Measurements from ENCODE around the gene ANKRD52. TPM values are rescaled to one million over a fixed set of nuclear protein-coding genes. Genes with fewer than 3 reads are reported as not detected.

The ANKRD52 gene
- total RNA-seq, 4 donors from 2014 or later = 14.7 to 30.9 (median 18.9) TPM

GRCh38 chr12:56236985-56237384, 21.2 kb downstream of the ANKRD52 start:
- H3K4me3 ChIP-seq = no peak overlapping the region
- TF ChIP-seq CTCF (IDR thresholded peaks at IDR 0.05 in 4 of 5, conservative IDR thresholded peaks at IDR 0.05 in 1 of 5) (no peak), POLR2A (IDR thresholded peaks at IDR 0.05) (no peak)
- in situ Hi-C loops (cut with MboI; ENCODE audit: low sequenced_read_pairs in 4 of 4) = no loop called here
- no peak for DNase-seq
- no peaks in the 10 kb centered on the region for H3K9me3 ChIP-seq
- H3K27ac ChIP-seq = no peak overlapping the region
- no peaks in the 10 kb centered on the region for H3K4me1 ChIP-seq
- intact Hi-C loops (cut with DNase I; ENCODE audit: low total_unique reads) = no loop called here
- peaks cover 0 to 29% of the 10 kb centered on the region in 2 donors for H3K36me3 ChIP-seq
- ATAC-seq = no peak
- H3K27me3 ChIP-seq = no peaks in the 10 kb centered on the region

- Histone ChIP-seq H3K9me3 (no peaks in the 10 kb centered on the region), H3K27me3 (no peaks in the 10 kb centered on the region), H3K27ac (no peak overlapping the region), H3K36me3 (peaks cover 0 to 20% of the 10 kb centered on the region in 2 donors), H3K4me3 (no peak overlapping the region), H3K4me1 (no peaks in the 10 kb centered on the region)
- intact Hi-C loops (cut with DNase I; ENCODE audit: low total_unique reads) (no loop called here), in situ Hi-C loops (cut with MboI; ENCODE audit: low sequenced_read_pairs in 4 of 4) (no loop called here)
- TF ChIP-seq POLR2A (IDR thresholded peaks at IDR 0.05) = no peak
- no peak for TF ChIP-seq CTCF (IDR thresholded peaks at IDR 0.05 in 4 of 5, conservative IDR thresholded peaks at IDR 0.05 in 1 of 5)
- ATAC-seq (no peak), DNase-seq (no peak)
Observed at GRCh38 chr12:56236091-56236490, 22.1 kb downstream of the ANKRD52 start.

DNA sequence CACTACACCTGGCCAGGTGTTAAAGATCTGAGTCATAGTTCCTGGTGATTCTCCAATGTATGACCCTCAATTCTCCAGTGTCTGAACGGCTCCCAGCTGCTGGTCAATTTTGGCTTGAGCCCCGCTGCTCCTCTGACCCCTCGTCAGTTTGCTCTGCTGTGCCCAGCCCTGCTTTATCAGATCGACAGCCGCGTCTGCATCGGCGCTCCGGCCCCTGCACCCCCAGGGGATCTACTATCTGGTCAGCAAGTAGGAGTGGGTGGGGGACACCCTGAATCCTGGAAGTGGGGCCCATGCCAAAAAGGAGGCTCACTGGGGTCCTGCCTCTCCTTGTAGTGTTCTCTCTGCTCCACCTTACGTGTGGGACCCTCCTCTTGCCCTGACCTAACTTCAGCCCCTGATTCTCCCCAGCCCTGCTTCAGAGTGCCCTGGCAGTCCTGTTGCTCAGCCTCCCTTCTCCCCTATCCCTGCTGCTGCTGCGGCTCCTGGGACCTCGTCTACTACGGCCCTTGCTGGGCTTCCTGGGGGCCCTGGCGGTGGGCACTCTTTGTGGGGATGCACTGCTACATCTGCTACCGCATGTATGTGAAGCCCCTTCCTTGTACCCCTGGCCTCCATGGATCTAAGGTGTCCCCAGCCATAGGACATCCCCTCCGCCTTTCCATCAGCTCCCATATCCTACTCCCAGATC, 23.3 kb downstream of the ANKRD52 start:
- Histone ChIP-seq H3K36me3 (peaks cover 0 to 8% of the 10 kb centered on the region in 2 donors), H3K27me3 (no peaks in the 10 kb centered on the region), H3K27ac (no peak overlapping the region), H3K4me1 (no peaks in the 10 kb centered on the region), H3K9me3 (no peaks in the 10 kb centered on the region), H3K4me3 (no peak overlapping the region)
- no peak for ATAC-seq
- intact Hi-C loops (cut with DNase I; ENCODE audit: low total_unique reads) = no loop called here
- in situ Hi-C loops (cut with MboI; ENCODE audit: low sequenced_read_pairs in 4 of 4) = no loop called here
- DNase-seq = no peak
- no peak for TF ChIP-seq CTCF (IDR thresholded peaks at IDR 0.05 in 4 of 5, conservative IDR thresholded peaks at IDR 0.05 in 1 of 5)
- TF ChIP-seq POLR2A (IDR thresholded peaks at IDR 0.05) = no peak

DNA sequence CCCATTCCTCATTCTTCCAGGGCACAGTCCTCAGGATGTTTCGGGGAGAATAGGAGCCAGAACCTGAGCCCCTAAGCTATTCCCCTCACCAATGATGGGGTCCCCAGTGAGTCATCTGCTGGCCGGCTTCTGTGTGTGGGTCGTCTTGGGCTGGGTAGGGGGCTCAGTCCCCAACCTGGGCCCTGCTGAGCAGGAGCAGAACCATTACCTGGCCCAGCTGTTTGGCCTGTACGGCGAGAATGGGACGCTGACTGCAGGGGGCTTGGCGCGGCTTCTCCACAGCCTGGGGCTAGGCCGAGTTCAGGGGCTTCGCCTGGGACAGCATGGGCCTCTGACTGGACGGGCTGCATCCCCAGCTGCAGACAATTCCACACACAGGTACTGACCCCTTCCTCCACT, 27.0 kb downstream of the ANKRD52 start:
- DNase-seq = no peak
- TF ChIP-seq POLR2A (IDR thresholded peaks at IDR 0.05) (no peak), CTCF (IDR thresholded peaks at IDR 0.05 in 4 of 5, conservative IDR thresholded peaks at IDR 0.05 in 1 of 5) (no peak)
- Histone ChIP-seq H3K27ac (no peak overlapping the region), H3K9me3 (no peaks in the 10 kb centered on the region), H3K27me3 (no peaks in the 10 kb centered on the region), H3K4me1 (no peaks in the 10 kb centered on the region), H3K36me3 (peaks cover 0 to 13% of the 10 kb centered on the region in 2 donors), H3K4me3 (no peak overlapping the region)
- intact Hi-C loops (cut with DNase I; ENCODE audit: low total_unique reads) (no loop called here), in situ Hi-C loops (cut with MboI; ENCODE audit: low sequenced_read_pairs in 4 of 4) (no loop called here)
- no peak for ATAC-seq

Data from gastrocnemius medialis (tissue), 4 donors.